WI38 (cell line): Measurements from ENCODE around the gene LYZL1.
"Not testable (repeated sequence)": the region's sequence is repeated elsewhere in the genome, so short reads cannot be mapped to it uniquely, and the experiment has no call there.

Experiments used
- H3K4me3 ChIP-seq: 2 replicates; pipeline ENCODE4 v1.5.1; 2011; ENCODE audit warnings: low read depth, mild to moderate bottlenecking, control low read depth, low read length
- TF ChIP-seq, protein P1 (sequence below): IDR thresholded peaks from 2 replicates; pipeline ENCODE4 v1.5.1; 2012; ENCODE audit warnings: low read depth, mild to moderate bottlenecking, control low read depth, low read length

The LYZL1 gene

DNA sequence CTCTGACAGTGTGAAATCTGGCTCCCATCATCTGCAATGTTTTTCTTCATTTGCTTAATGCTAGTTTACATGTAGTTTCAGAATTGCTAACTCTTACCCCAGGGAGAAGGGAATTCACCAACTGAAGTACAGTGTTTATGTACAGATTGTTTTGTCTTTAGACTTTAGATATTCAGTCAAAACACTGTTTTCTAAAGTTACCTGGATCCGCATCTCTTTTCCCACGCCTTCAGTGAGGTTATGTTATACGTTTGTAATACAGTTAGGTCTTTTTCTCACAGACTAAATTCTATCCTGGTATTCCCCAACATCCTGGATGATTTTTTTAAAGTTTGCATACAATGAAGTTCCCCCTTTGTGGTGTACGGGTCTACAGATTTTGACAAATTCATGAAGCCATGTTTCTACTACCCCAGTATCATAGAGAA is 3.2 kb upstream of the LYZL1 start:
- H3K4me3 ChIP-seq: no peak overlapping the region
- TF ChIP-seq, protein P1, sequence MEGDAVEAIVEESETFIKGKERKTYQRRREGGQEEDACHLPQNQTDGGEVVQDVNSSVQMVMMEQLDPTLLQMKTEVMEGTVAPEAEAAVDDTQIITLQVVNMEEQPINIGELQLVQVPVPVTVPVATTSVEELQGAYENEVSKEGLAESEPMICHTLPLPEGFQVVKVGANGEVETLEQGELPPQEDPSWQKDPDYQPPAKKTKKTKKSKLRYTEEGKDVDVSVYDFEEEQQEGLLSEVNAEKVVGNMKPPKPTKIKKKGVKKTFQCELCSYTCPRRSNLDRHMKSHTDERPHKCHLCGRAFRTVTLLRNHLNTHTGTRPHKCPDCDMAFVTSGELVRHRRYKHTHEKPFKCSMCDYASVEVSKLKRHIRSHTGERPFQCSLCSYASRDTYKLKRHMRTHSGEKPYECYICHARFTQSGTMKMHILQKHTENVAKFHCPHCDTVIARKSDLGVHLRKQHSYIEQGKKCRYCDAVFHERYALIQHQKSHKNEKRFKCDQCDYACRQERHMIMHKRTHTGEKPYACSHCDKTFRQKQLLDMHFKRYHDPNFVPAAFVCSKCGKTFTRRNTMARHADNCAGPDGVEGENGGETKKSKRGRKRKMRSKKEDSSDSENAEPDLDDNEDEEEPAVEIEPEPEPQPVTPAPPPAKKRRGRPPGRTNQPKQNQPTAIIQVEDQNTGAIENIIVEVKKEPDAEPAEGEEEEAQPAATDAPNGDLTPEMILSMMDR: no peak

DNA sequence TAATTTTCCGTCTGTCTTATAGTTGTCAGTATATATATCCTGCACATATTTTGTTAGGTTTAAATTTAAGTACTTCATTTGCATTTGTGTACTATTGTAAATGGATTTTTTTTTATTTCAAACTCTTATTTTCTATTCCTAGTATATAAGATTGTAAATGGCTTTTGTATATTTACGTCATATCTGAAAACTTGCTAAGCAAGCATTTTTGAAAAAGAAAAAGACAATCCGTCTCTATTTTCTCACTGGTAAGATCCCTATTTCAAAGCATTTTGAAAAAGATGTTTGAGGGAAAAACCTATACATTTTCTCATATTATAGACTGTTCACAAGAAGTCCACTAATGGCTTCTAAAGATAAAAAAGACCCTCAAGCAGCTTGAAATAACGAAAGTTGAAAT is 1.2 kb upstream of the LYZL1 start:
- TF ChIP-seq, protein P1: no peak

DNA sequence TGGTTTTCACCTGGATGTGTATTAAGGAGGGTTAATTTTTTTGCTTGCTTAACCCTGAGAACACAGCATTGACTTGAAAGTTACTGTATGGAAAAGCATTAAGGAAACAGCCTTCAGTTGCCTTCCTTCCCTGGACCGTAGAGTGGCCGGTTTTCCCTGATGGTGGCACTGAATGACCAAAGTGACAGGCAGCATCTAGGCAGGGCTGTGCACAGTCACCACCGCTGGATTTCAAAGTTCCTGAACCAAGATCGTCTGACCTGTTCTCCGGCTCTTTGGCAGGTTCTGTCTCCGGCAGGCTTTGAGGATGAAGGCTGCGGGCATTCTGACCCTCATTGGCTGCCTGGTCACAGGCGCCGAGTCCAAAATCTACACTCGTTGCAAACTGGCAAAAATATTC is 2.7 kb downstream of the LYZL1 start:
- not testable (repeated sequence) for H3K4me3 ChIP-seq

More for the DNA sequence above, 1.2 kb upstream of the LYZL1 start:
- no peak overlapping the region for H3K4me3 ChIP-seq

DNA sequence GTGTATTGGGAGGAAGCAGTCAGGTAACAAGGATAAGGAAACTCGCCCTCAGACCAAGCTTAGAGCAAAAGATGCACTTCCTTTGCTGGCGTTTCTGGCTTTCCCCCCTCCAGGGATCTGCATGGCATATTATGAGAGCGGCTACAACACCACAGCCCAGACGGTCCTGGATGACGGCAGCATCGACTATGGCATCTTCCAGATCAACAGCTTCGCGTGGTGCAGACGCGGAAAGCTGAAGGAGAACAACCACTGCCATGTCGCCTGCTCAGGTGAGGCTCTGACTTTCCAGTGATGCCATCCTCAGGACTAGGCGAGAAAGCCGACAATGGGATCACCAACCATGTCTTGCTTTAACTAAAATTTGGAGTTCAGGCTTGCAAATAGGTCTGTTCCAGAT is 3.5 kb downstream of the LYZL1 start:
- H3K4me3 ChIP-seq: not testable (repeated sequence)

DNA sequence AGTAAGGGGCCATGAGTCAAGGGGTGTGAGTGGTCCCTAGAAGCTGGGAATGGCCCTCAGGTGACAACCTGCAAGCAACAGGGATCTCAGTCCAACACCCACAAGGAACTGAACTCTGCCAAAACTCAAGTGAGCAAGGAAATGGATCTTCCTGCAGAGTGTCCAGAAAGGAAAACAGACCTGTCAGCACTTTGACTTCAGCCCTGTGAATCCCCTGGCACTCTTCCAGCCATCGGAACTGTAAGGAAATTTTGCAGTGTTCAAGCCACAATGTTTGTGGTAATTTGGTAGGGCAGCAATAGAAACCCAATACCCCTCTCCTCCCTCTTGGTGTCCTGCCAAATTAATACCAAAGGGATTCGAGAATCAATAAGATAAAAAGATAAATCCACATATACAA is 6.9 kb downstream of the LYZL1 start:
- TF ChIP-seq, protein P1: no peak
- H3K4me3 ChIP-seq: no peak overlapping the region

DNA sequence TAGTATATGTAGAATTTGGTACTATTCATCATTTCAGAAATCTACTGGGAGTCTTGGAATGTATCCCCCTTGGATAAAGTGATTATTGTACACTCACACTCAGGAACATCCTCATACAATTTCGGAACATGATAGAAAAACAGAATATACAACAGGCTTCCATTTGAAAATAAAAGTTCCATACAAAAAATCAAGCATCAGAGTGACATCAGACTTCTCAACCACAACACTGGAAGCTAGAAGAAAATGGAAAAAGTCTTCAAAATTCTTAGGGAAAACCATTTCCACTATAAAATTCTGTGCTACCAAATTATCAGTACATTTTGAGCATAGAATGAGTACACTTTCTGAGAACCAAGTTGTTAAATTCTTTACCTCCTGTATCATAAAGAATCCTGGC is 8.8 kb downstream of the LYZL1 start:
- no peak overlapping the region for H3K4me3 ChIP-seq
- TF ChIP-seq, protein P1: no peak

DNA sequence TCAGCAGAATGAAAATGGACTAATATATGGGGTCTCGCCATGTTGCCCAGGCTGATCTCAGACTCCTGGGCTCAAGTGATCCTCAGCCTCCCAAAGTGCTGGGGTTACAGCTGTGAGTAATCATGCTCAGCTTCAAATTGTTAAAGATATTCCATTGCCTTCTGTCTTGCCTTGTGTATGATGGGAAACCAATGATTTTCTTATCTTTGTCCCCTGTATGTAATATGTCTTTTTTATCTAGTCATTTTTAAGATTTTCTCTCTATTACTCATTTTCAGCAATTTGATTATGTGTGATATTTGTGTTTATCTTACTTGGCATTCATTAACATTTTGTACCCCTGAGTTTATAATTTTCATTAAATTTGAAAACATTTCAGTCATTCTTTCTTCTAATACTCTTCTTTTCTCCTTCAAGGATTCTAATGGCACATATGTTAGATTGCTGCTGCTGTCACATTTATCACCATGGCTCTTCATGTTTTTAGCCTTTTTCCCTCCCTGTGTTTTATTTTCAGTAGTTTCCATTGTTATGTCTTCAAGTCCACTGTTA is 12.6 kb downstream of the LYZL1 start:
- TF ChIP-seq, protein P1: no peak
- no peak overlapping the region for H3K4me3 ChIP-seq

DNA sequence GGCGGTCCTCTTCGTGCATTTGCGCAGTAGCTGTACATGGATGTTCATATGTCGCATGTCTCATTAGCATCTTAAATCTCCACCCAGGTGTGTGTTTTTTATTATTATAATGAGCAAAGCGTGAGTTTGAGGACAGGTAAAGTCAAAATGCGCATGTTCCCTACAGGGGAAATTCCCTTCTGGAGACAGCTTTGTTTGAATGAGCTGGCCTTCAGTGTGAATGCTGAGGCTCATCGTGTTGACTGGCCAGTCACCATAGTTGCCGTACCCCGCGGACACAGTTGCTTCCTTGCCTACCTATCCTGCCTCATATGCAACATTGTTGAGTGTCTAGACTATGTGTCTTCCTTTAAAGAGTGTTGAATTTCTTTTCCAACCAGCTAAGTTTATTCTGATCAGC is 13.6 kb downstream of the LYZL1 start:
- TF ChIP-seq, protein P1: no peak
- H3K4me3 ChIP-seq: no peak overlapping the region
